GM04504 (cell line): ENCODE measurements around the gene RPS16.

Source experiments
- DNase-seq: peaks from one replicate; pipeline ENCODE4 v3.0.0-alpha.2; 2012; ENCODE audit warnings: low read depth

RPS16 gene

GRCh38 chr19:39388657-39389056 is 47.1 kb downstream of the RPS16 start:
- DNase-seq = no peak

DNA sequence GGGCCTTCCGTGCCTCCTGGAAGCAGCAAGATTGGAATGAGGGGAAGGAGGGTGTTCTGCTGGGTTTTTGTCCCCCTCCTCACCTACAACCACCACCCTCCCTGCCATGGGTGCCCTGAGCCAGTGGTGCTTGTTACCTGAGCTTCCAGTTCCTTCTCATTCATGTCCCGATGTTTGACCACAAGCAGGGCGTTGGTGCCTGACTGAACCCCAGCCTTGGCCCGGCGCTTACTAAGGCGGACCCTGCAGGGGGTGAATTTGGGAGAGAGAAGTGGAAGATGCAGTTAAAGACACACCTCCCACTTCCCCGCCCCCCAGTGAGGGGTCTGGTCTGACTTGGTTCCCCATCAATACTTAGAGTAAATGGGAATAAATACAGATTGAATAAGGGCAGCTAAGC is 49.2 kb downstream of the RPS16 start:
- no peak for DNase-seq

DNA sequence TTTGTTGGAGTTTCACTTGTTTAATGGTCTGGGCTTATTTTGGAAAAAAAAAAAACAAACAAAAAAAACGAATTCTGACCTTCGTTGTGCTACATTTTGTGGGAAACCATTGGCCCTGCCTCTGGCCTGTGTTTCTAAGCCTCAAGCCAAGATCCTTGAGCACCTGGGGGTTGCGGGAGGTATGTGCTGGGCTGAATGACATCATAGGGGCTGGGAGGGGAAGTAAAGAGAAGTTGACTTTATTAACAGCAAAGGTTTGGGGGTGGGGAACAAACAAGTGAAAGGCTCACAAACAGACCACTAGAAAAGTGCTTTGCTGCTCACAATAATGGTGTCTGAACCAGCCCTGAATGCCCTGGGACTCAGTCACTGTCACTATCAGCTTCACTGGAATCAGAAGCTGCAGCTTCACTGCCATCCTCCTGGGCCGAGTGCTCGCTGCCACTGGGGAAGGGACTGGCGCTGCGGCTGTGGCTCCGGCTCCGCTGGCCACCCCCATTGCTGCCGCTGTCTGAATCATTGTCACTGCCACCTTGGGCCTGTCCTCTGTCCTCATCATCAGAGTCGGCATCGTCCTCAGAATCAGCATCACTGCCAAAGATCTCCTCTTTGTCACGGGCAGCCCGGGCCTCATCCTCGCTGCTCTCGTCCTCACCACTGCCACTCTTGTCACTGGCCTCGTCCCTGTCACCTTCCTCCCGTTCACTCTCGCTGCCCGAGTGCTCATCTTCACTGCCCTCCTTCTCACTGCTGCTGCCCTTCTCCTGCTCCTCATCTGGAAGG is 49.9 kb downstream of the RPS16 start:
- no peak for DNase-seq

GRCh38 chr19:39384839-39385568 is 50.7 kb downstream of the RPS16 start:
- DNase-seq = no peak
